ENCODE measurements around the gene HNRNPH1.
"Not testable (repeated sequence)": the region's sequence is repeated elsewhere in the genome, so short reads cannot be mapped to it uniquely, and the experiment has no call there.

HNRNPH1 gene, protein sequence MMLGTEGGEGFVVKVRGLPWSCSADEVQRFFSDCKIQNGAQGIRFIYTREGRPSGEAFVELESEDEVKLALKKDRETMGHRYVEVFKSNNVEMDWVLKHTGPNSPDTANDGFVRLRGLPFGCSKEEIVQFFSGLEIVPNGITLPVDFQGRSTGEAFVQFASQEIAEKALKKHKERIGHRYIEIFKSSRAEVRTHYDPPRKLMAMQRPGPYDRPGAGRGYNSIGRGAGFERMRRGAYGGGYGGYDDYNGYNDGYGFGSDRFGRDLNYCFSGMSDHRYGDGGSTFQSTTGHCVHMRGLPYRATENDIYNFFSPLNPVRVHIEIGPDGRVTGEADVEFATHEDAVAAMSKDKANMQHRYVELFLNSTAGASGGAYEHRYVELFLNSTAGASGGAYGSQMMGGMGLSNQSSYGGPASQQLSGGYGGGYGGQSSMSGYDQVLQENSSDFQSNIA

DNA sequence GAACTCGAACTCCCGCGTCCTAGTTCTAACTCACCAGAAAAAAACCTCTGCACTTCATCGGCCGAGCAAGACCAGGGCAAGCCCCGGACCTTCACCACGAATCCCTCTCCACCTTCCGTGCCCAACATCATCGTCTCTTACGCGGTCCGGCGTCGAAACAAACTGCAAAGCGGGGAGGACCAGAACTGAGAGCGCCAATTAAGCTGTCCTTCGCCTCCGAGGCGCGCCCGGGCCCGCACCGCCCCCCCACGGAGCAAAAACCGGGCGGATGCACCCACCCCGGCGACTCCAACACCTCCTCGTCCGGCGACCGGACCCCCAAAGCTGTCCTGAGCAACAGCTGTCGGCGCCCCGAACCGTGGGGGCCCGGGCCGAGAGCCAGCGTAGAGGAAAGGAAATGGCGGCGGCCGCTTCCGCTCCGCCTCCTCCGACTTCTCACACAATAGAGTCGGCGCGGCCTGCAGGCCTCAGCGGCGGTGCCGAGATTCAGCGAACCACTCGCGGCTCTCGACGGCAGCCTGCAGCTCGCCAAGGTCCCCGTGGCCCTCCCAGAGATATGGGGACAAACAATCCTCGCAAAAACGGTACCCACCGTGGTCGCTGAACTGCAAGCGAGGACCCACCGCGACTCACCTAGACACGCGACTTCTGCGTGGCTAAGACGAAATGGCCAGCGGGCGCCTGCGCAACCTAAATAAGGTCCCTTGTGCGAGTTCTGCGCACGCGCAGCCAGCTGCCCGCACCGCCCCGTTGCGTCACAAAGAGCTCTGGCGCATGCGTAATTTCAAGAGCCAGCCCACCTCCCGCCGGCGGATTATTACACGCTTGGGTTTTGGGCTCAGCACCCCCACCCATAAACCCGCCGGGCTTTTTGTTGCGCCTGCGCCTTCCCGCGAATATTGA is at the start of gene HNRNPH1:
TSS of gene HNRNPH1 (minus strand) at position 669 of the 903 bp plus-strand sequence. CDS start at position 131, 538 bp downstream.
- peak; percentile 94 to 98 for DNase-seq

DNA sequence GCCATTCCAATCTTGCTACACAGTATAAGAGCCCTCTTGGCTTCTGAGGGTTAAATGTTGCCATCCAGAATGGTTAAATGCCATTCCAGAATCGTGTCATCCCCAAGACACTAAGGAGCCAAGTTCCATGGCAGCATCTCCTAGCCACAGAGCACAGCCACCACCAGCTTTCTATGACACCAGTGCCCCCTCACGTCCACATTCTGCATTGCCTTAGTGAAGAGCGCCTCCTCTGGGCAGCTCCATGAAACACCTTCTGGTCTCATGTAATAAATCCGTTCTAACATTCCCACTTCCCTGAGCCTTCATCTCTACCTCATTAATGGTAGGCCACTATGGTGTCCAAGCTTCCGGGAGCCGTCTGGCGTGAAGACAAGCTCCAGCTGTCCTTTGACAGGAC is 44.9 kb upstream of the HNRNPH1 start:
- DNase-seq = peak in 1 of 2 experiments; percentile 59

DNA sequence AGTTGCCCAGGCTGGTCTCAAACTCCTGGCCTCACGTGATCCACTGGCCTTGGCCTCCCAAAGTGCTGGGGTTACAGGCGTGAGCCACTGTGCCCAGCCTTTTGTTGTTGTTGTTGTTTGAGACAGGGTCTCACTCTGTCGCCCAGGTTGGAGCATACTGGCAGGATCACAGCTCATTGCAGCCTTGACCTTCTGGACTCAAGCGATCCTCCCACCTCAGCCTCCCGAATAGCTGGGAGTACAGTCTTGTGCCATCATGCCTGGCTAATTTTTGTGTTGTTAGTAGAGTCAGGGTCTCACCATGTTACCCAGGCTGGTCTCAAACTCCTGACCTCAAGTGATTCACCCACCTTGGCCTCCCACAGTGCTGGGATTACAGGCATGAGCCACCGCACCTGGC is 38.2 kb upstream of the HNRNPH1 start:
- not testable (repeated sequence) for DNase-seq

DNA sequence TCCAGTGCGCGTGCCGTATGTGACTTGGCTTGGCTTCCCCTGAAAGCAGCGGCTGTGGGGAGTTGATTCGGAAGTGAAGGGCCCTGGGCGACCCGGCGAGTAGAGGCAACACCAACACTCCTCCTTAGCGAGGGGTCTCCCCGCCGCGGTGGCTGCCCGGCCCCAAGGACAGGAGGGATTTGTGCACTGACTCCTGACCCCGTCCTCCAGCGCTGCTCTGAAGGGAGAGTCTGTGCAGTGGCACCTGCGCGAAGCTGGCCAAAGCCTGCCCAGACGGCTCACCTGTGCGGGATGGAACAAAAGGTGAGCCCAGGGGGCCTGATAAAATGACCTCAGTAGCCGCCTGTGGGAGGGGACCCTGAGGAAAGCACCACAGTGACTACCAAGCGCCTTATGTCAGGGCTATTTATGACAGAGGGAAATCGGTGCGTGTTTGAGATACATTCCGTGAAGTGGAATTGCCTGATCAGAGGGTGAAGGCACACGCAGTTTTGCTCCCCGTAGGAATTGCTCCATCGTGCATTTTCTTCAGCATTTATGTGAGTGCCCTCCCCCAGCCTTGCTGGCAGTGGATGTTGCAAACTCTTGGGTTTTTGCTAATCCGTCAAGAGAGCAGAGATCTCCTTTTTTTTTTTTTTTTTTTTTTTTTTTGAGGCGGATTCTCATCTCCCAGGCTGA is 34.8 kb upstream of the HNRNPH1 start:
- DNase-seq = not testable (repeated sequence)

DNA sequence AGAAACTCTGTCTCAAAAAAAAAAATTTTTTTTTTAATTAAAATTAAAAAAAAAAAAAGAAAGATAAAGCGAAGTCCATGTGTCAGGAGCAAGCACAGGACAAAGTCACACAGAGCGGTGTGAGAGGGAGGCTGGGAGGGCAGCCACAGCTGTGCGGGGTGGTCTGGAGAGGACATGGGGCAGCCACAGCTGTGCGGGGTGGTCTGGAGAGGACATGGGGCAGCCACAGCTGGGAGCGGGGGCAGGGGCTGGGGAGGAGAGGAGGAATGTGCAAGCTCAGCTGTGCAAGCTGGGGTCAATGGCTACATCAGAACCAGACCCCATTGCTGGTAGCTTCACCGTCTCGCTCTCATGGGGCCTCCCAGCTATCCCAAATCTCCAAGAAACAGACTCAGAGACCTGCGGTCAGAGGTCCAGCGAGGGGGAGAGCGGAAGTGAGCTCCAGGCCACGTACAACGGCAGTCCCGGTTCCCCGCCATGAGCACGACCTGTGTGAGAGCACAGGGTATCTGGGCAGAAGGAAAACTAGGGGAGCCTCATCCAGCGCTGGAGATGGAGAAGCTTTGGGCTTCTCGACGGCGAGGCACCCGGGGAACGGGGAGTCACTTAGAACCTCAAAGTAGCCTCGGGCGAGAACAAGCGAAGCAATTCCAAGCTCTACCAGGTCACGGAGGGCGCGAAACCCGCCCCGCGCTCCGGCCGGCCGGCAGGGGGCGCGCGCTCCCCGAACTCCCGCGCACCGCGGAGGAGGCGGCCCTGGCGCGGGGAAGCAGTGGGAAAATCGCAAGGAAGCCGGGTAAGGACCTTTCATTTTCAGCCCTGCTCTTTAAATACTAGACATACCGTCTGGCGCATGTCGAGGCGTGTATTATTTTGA is 34.1 kb upstream of the HNRNPH1 start:
- not testable (repeated sequence) for DNase-seq

DNA sequence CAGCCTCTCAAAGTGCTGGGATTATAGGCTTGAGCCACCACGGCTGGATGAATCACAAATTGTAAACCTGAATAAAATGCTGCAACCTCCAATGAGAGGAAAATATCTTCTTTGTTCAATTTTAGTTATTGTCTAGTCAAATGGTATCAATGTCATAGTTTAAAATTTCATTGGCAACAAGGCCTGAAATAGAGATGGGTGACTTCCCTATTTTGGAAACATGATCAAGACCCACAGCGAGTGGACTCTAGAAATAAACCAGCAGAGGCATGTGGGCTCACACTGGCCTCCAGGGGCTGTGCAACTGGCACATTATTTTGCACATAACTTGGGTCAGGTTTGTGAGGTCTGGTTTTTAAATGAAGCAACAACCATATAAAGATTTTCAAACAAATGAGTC is 29.7 kb upstream of the HNRNPH1 start:
- DNase-seq = not testable (repeated sequence)

DNA sequence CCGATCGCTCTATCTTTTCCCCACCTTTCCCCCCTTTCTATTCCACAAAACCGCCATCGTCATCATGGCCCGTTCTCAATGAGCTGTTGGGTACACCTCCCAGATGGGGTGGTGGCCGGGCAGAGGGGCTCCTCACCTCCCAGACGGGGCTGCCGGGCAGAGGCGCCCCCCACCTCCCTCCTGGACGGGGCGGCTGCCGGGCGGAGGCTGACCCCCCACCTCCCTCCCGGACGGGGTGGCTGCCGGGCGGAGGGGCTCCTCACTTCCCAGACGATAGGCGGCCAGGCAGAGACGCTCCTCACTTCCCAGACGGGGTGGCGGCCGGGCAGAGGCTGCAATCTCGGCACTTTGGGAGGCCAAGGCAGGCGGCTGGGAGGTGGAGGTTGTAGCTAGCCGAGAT is 26.8 kb upstream of the HNRNPH1 start:
- not testable (repeated sequence) for DNase-seq

DNA sequence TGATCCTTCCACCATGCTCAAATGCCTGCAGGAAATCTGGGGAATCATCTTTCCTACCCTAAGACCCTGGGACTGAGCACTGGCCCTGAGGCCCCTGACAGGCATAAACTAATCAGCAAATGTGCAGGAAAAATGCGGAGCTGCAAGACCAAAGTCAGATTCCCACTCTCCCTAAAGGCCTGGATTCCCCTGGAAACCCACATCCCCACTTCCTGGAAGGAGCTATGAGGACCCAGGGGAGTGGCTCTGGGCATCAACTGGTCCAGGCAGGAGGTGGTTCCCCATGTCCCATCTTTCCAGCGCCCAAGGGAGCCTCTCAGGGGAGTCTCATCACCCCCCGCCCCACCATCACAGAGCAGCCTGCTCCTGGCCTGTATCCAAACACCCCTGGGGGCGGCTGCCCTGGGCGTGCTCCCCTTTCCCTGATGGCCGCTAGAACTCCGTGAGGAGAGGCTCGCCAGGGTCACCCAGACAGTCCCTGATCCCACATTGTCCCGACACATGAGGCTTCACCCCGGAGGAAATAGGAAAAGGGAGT is 25.8 kb upstream of the HNRNPH1 start:
- not testable (repeated sequence) for DNase-seq

DNA sequence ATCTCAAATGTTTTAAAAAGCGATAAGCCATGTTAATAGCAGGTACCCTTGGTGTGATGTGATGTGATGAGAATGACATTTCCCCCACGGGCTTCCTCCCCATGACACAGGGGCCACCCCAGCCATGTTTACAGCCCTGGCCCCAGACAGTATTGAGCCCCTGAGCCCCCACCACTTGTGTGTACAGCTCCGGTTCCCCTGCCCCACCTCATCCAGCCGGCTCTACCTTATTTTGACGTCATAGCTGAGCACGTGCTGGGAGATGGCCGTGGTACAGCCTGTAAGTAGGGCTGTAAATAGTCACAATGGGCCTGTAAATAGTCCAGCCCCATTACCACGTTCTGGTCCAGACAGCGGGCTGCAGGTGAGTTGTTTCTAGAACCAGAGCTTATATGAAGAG is 24.9 kb upstream of the HNRNPH1 start:
- DNase-seq = no peak

DNA sequence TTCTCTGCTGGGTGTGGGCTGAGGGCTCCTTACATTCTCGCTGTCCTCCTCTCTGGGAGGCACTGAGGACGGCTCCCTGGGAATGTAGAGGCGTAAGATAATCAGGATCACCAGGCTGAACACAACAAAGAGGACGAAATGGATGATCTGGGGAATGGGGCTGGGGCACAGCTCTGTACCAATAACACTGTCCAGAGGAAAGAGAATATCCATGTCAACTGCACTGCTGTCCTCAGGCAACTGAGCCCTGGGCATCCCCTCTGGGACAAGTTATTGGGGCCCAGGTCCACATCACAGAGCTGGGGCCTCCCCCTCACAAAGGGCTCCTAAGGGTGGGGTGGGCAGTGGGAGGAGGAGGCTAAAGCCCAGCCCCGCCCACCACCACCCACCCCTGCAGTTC is 21.3 kb upstream of the HNRNPH1 start:
- DNase-seq = not testable (repeated sequence)

DNA sequence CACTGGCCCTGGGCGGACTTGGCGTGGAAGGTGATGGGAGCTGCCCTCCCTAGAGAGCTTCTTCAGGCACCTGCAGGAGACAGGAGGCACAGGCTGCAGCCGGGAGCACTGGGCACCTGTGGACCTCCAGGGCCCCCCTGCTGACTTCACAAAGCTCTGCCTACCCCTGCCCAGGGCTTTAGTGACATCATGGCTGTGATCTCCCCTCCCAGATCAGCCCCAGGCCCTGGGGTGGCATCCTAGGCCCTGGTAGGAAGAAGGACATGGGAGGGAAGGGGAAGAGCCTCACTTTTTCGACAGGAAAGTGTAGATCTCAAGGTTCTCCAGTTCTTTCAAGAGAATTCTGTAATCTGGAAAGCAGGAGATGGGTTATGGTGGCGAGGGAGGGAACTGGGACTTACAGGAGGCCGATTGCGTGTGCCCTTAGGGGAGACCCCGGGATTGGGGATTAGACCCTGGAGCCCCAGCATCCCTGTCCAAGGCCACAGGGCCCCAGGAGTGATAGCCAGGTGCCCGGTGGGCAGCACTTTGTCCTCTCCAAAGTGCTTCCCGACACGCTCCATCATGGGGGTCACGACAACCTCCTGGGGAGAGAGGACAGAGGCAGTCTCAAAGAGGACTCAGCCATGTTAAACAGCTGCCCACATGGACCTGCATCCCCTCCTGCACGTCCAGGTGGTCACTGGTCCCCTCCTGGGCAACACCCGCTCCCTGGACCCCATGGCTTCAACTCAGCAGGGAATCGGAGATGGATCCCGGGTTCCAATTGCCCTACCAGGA is 19.9 kb upstream of the HNRNPH1 start:
- not testable (repeated sequence) for DNase-seq

DNA sequence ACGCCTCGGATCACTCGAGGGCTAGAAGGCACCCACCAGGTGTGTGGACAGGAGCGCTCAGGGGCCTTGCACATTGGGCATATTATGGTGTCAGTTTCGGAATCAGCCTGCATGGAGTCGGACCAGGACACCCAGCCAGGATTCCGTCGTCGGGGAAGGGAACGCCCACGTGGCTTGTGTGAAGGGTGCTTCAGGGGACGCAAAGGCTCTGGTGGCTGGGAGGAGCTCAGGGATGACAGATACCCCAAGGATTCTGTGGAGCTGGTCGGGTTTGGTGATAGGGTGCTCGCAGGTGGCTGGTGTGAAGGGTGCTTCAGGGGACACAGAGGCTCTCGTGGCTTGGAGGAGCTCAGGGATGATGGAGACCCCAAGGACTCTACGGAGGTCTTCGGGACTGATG is 19.2 kb upstream of the HNRNPH1 start:
- not testable (repeated sequence) for DNase-seq

DNA sequence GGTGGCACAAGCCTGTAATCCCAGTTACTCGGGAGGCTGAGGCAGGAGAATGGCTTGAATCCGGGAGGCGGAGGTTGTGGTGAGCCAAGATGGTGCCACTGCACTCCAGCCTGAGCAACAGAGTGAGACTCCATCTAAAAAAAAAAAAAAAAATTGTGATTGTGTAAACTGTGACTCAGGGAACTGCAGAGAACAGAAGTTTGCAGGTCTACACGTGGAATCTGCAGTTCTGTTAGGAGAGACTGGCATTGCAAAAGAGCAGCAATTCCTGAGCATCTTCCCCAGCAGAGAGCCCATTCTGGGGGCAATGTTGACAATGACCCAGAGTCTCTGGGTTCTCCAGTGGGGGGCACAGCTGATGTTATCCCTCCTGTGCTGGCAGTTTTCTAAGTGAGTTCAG is 18.3 kb upstream of the HNRNPH1 start:
- DNase-seq = not testable (repeated sequence)

DNA sequence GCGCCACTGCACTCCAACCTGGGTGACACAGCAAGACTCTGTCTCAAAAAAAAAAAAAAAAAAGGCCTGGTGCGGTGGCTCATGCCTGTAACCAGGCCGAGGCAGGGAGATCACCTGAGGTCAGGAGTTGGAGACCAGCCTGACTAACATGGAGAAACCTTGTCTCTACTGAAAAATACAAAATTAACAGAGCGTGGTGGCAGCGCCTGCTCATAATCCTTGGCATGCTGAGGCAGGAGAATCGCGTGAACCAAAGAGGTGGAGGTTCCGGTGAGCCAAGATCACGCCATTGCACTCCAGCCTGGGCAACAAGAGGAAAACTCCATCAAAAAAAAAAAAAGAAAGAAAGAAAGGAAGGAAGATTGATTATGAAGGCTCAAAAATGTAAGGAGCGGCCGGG is 15.8 kb upstream of the HNRNPH1 start:
- not testable (repeated sequence) for DNase-seq

DNA sequence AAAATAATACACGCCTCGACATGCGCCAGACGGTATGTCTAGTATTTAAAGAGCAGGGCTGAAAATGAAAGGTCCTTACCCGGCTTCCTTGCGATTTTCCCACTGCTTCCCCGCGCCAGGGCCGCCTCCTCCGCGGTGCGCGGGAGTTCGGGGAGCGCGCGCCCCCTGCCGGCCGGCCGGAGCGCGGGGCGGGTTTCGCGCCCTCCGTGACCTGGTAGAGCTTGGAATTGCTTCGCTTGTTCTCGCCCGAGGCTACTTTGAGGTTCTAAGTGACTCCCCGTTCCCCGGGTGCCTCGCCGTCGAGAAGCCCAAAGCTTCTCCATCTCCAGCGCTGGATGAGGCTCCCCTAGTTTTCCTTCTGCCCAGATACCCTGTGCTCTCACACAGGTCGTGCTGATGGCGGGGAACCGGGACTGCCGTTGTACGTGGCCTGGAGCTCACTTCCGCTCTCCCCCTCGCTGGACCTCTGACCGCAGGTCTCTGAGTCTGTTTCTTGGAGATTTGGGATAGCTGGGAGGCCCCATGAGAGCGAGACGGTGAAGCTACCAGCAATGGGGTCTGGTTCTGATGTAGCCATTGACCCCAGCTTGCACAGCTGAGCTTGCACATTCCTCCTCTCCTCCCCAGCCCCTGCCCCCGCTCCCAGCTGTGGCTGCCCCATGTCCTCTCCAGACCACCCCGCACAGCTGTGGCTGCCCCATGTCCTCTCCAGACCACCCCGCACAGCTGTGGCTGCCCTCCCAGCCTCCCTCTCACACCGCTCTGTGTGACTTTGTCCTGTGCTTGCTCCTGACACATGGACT is 11.1 kb upstream of the HNRNPH1 start:
- not testable (repeated sequence) for DNase-seq

DNA sequence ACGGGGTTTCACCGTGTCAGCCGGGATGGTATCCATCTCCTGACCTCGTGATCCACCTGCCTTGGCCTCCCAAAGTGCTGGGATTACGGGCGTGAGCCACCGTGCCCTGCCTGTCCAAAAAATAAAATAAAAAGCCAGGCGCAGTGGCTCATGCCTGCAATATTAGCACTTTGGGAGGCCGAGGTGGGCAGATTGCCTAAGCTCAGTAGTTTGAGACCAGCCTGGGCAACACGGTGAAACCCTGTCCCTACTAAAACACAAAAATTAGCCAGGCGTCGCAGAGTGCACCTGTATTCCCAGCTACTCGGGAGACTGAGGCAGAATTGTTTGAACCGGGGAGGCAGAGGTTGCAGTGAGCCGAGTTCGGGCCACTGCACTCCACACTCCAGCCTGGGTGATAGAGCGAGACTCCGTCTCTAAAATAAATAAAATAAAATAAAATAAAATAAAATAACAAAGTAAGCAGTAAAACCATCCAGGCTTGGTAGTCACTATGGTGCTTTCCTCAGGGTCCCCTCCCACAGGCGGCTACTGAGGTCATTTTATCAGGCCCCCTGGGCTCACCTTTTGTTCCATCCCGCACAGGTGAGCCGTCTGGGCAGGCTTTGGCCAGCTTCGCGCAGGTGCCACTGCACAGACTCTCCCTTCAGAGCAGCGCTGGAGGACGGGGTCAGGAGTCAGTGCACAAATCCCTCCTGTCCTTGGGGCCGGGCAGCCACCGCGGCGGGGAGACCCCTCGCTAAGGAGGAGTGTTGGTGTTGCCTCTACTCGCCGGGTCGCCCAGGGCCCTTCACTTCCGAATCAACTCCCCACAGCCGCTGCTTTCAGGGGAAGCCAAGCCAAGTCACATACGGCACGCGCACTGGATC is 10.3 kb upstream of the HNRNPH1 start:
- not testable (repeated sequence) for DNase-seq

DNA sequence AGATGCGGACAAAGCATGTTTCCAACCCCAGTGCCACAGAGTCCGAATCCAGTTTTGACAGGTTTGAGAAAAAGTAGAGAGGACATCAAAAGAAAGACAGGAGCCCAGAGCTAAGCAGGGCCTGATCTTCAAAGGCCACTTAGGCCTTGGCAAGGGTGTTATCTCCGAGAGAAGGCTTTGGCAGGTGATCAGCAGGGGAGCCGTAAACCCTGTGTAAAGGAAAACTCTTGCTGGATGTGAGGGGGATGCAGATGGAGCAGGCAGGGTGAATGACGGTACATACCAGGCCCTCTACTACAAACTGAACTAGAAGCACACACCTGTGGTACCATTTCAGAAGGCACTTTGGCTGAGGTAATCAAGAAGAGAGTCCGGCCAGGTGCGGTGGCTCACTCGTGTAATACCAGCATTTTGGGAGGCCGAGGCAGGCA is 1.4 kb upstream of the HNRNPH1 start:
- no peak for DNase-seq

DNA sequence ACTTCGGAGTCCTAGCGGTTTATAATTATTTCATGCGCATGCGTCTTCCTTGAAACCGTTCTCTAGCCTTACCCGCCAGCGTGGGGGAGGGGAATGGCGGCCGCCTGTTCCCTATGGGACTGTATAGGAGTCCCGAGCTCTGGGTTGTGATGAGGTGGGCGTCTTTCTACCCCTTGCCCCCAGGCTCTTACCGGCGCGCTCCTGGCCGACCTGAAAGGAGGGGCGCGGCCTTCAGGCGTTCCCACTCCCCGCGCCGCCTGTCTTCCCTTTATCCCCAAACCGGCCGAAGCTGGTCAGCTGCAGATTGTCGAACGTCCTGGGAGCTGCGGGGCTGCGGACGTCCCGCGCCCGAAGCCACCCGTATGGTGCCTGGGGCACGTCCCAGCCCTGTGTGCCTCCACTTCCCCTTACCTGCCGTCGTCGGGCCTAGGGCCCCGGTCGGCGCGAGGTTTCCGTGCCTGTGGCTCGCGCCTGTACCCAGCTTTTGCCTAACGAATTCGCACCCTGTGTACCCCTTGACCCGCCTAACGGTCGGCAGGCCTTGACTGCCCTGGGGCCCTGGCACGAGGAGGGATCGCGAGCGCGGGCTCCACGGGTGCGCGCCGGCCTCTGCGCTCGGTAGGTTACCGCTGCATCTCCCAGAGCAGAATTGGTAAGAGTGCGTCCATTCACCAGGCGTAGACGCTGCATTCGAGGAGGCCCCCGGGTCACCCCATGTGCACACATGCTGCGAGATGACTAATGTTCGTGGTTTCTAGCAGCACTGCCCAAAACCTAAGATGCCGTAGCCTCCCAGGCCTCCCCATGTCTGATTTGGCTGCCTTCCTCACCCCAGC is 653 bp upstream of the HNRNPH1 start:
- peak in 1 of 2 experiments; percentile 52 for DNase-seq

All from NCI-H526 (cell line).